Fibroblast of lung (primary cell): ENCODE data around the gene KCNH2.

ENCODE experiments used
- EZH2 ChIP-seq: IDR thresholded peaks from 2 replicates; pipeline ENCODE4 v1.5.1; 2012; ENCODE audit warnings: low read length, control low read depth, mild to moderate bottlenecking; ENCODE audit errors: missing control alignments
- TF ChIP-seq, protein P1 (sequence below), 2 donors: IDR thresholded peaks in 1 of 2; conservative IDR thresholded peaks in 1 of 2; 1 replicate in 1 of 2; 2 replicates in 1 of 2; pipeline ENCODE4 v1.5.1; 2011 to 2012; ENCODE audit warnings: low read length in 2 of 2, control low read depth in 1 of 2, inconsistent platforms in 1 of 2, low read depth in 1 of 2, mild to moderate bottlenecking in 1 of 2

DNA sequence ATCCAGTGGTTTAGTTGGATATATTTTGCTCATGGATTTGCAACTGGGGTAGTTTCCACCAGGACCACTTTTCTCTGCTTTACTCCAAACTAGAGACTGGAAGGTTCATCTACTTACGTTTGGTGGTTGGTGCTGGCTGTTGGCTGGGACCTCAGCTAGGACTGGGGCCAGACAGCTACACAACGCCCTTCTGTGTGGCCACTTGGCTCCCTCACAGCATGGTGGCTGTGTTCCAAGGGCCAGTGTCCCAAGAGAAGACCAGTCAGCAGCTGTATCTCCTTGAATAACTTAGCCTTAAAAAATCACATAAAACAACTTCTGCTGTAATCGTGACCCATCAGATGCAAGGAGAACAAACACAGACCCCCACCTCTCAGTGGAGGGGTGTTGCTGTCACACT, 4.2 kb upstream of the KCNH2 start:
- TF ChIP-seq, protein P1, sequence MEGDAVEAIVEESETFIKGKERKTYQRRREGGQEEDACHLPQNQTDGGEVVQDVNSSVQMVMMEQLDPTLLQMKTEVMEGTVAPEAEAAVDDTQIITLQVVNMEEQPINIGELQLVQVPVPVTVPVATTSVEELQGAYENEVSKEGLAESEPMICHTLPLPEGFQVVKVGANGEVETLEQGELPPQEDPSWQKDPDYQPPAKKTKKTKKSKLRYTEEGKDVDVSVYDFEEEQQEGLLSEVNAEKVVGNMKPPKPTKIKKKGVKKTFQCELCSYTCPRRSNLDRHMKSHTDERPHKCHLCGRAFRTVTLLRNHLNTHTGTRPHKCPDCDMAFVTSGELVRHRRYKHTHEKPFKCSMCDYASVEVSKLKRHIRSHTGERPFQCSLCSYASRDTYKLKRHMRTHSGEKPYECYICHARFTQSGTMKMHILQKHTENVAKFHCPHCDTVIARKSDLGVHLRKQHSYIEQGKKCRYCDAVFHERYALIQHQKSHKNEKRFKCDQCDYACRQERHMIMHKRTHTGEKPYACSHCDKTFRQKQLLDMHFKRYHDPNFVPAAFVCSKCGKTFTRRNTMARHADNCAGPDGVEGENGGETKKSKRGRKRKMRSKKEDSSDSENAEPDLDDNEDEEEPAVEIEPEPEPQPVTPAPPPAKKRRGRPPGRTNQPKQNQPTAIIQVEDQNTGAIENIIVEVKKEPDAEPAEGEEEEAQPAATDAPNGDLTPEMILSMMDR (conservative IDR thresholded peaks at IDR 0.05 in 1 of 2, IDR thresholded peaks at IDR 0.05 in 1 of 2; ENCODE audit: low read depth in 1 of 2, low read length in 2 of 2), result no peak
- TF ChIP-seq EZH2, result no peak
